HEK293 (cell line): Measurements from ENCODE around the gene JMJD6.

Source experiments
- CTCF ChIA-PET: fragments of 350-600 bp; formaldehyde crosslinking; extraction: SDS; loops from one replicate; lab custom pipeline; 2021; ENCODE audit warnings: antibody characterized with exemption; lab: Yijun Ruan, JAX
- POLR2A ChIA-PET: fragments of 300-600 bp; formaldehyde crosslinking; extraction: SDS; loops from one replicate; lab custom pipeline; 2020; ENCODE audit warnings: antibody characterized with exemption, inconsistent platforms; lab: Yijun Ruan, JAX
- H3K27ac ChIP-seq: fragments of 200-500 bp; sonication (Bioruptor generic); 2 replicates; pipeline ENCODE4 v1.5.1; 2014; ENCODE audit warnings: low read depth, low read length, control low read depth, inconsistent platforms; ENCODE audit errors: extremely low read depth
- H3K36me3 ChIP-seq, 2 experiments: fragments of 200-500 bp in 1 of 2; sonication (Bioruptor generic) in 1 of 2; 1 replicate in 1 of 2; 2 replicates in 1 of 2; pipeline ENCODE4 v1.5.1; 2014 to 2017; ENCODE audit warnings: inconsistent platforms in 2 of 2, low read length in 2 of 2; ENCODE audit not compliant: control insufficient read depth in 2 of 2, insufficient read depth in 1 of 2
- H3K4me1 ChIP-seq: fragments of 200-500 bp; sonication (Bioruptor generic); 2 replicates; pipeline ENCODE4 v1.5.1; 2014; ENCODE audit warnings: mild to moderate bottlenecking, low read length, inconsistent platforms; ENCODE audit not compliant: control insufficient read depth, insufficient read depth
- H3K4me3 ChIP-seq: 2 replicates; pipeline ENCODE4 v1.5.1; 2011; ENCODE audit warnings: low read depth, mild to moderate bottlenecking, control low read depth, low read length, moderate library complexity
- H3K9me3 ChIP-seq: fragments of 200-500 bp; sonication (Bioruptor generic); 2 replicates; pipeline ENCODE4 v1.5.1; 2014; ENCODE audit warnings: low read depth, low read length, inconsistent platforms; ENCODE audit not compliant: control insufficient read depth, insufficient read depth
- SETDB1 ChIP-seq: IDR thresholded peaks from one replicate; pipeline ENCODE4 v1.6.1; 2017; ENCODE audit warnings: mild to moderate bottlenecking, low read length, moderate library complexity, mixed read lengths; ENCODE audit not compliant: insufficient read length
- SP7 ChIP-seq: fragments of 450-650 bp; formaldehyde crosslinking; IDR thresholded peaks from 2 replicates; pipeline ENCODE4 v1.5.1; 2016; ENCODE audit warnings: missing biosample characterization, missing genetic modification characterization
- TSHZ1 ChIP-seq: fragments of 450-650 bp; formaldehyde crosslinking; IDR thresholded peaks from 2 replicates; pipeline ENCODE4 v1.5.1; 2016; ENCODE audit warnings: missing biosample characterization, missing genetic modification characterization, borderline replicate concordance
- ZFP3 ChIP-seq: fragments of 450-650 bp; formaldehyde crosslinking; IDR thresholded peaks from 2 replicates; pipeline ENCODE4 v1.5.1; 2016; ENCODE audit warnings: low read depth, missing biosample characterization, missing genetic modification characterization
- ZNF202 ChIP-seq: fragments of 450-650 bp; formaldehyde crosslinking; IDR thresholded peaks from 2 replicates; pipeline ENCODE4 v1.5.1; 2016; ENCODE audit warnings: missing biosample characterization, missing genetic modification characterization, borderline replicate concordance
- ZNF280D ChIP-seq: fragments of 450-650 bp; formaldehyde crosslinking; IDR thresholded peaks from 2 replicates; pipeline ENCODE4 v1.5.1; 2016; ENCODE audit warnings: missing biosample characterization, missing genetic modification characterization
- ZNF362 ChIP-seq: fragments of 450-650 bp; formaldehyde crosslinking; IDR thresholded peaks from 2 replicates; pipeline ENCODE4 v1.5.1; 2016; ENCODE audit warnings: missing biosample characterization, missing genetic modification characterization
- ZNF518A ChIP-seq: fragments of 450-650 bp; formaldehyde crosslinking; conservative IDR thresholded peaks from 2 replicates; pipeline ENCODE4 v1.5.1; 2016; ENCODE audit warnings: low read depth, missing biosample characterization, missing genetic modification characterization

The JMJD6 gene

GRCh38 chr17:76722279-76722678 lies 4.1 kb downstream of the JMJD6 start:
- ChIA-PET POLR2A (interaction anchor here (0.6 to 0.7 kb wide), 2 partner anchors 13 to 51 kb away, joined by 5 read pairs; no protein-coding TSS in a partner anchor), CTCF (interaction anchor here (8.7 kb wide), 1 partner anchor 8 kb away, joined by 68 read pairs; the partner anchor contains the start of gene MXRA7)
- TF ChIP-seq SETDB1 (no peak), TSHZ1 (no peak), ZFP3 (tag by site-specific recombination) (no peak)
- no peak overlapping the region for H3K27ac ChIP-seq
- H3K4me1 ChIP-seq = peaks cover 2% of the 10 kb centered on the region
- H3K36me3 ChIP-seq = peaks cover 66 to 74% of the 10 kb centered on the region in 2 experiments
- no peak overlapping the region for H3K4me3 ChIP-seq
- H3K9me3 ChIP-seq = no peaks in the 10 kb centered on the region

- H3K36me3 ChIP-seq = peaks cover 71 to 82% of the 10 kb centered on the region in 2 experiments
- CTCF ChIA-PET = interaction anchor here (8.7 kb wide), 1 partner anchor 7 kb away, joined by 68 read pairs; the partner anchor contains the start of gene MXRA7
- POLR2A ChIA-PET = interaction anchor here (0.5 to 0.7 kb wide), 2 partner anchors 13 to 24 kb away, joined by 3 read pairs; no protein-coding TSS in a partner anchor
Observed at GRCh38 chr17:76721463-76721862, 4.9 kb downstream of the JMJD6 start.

More at GRCh38 chr17:76721463-76721862, 4.9 kb downstream of the JMJD6 start:
- Histone ChIP-seq H3K4me1 (peaks cover 10% of the 10 kb centered on the region), H3K27ac (0 out of 2 replicates have a peak overlapping the region, but pooled peaks have one; percentile 11), H3K4me3 (no peak overlapping the region), H3K9me3 (no peaks in the 10 kb centered on the region)
- TF ChIP-seq ZNF362 (tag by site-specific recombination) = no peak
- TF ChIP-seq ZNF518A (tag by site-specific recombination) = no peak
- no peak for TF ChIP-seq ZNF280D (tag by site-specific recombination)
- TF ChIP-seq ZNF202 = no peak
- TF ChIP-seq SP7 = no peak
